B cell (primary cell): ENCODE data around the gene PIGZ.

Experiments
- CTCF ChIP-seq: fragments of 200-600 bp; IDR thresholded peaks from one replicate; pipeline ENCODE4 v1.8.0; 2022; ENCODE audit warnings: antibody characterized with exemption, mild to moderate bottlenecking
- EZH2 ChIP-seq: IDR thresholded peaks from 2 replicates; pipeline ENCODE4 v1.6.1; 2012; ENCODE audit warnings: borderline replicate concordance, low read depth, mild to moderate bottlenecking, moderate library complexity, low read length; ENCODE audit not compliant: insufficient read depth, poor library complexity, severe bottlenecking

GRCh38 chr3:196920733-196921132, 47.9 kb downstream of the PIGZ start:
- TF ChIP-seq EZH2 (no peak), CTCF (no peak)
